Gastroesophageal sphincter (tissue), 3 donors: Measurements from ENCODE around the gene NEUROD2.

Experiments used
- CTCF ChIP-seq, 4 experiments: fragments of 200-600 bp in 2 of 4; fragments of 450-650 bp in 2 of 4; sonication (generic) in 1 of 4; IDR thresholded peaks; one replicate each; pipeline ENCODE4 v1.5.1; 2017 to 2019; ENCODE audit warnings: antibody characterized with exemption in 4 of 4, mild to moderate bottlenecking in 2 of 4, moderate library complexity in 2 of 4
- EP300 ChIP-seq: sonication (generic); formaldehyde crosslinking; IDR thresholded peaks from one replicate; pipeline ENCODE4 v1.6.1; 2017; ENCODE audit warnings: antibody characterized with exemption, mild to moderate bottlenecking
- POLR2A ChIP-seq, 2 donors: fragments of 450-650 bp; IDR thresholded peaks; one replicate each; pipeline ENCODE4 v1.6.1; 2017; ENCODE audit warnings: antibody characterized with exemption in 2 of 2, mild to moderate bottlenecking in 2 of 2, moderate library complexity in 1 of 2
- POLR2AphosphoS5 ChIP-seq: sonication (generic); formaldehyde crosslinking; IDR thresholded peaks from one replicate; pipeline ENCODE4 v1.6.1; 2017; ENCODE audit warnings: antibody characterized with exemption

GRCh38 chr17:39629494-39629880 lies 21.8 kb upstream of the NEUROD2 start:
- TF ChIP-seq CTCF (IDR thresholded peaks at IDR 0.05) (no peak), POLR2A (IDR thresholded peaks at IDR 0.05) (no peak), POLR2AphosphoS5 (no peak), EP300 (no peak)
